IMR-90 (cell line): Measurements from ENCODE around the gene FTO. TPM values are rescaled to one million over a fixed set of nuclear protein-coding genes. Genes with fewer than 3 reads are reported as not detected.

Experiments
- ATAC-seq: fragments of 200-7000 bp; cut with Tn5 transposase; 2 replicates; pipeline ENCODE4 v1.9.1; 2020; ENCODE audit warnings: low read depth, mild to moderate bottlenecking, moderate library complexity
- BruUV-seq: library from RNA; stranded (reverse); fragments of 400-500 nt; replicated peaks from 2 replicates; lab custom pipeline; 2021; lab: Mats Ljungman, UMichigan
- CTCF ChIA-PET: fragments of 300-600 bp; formaldehyde crosslinking; extraction: SDS; loops from one replicate; lab custom pipeline; 2021; ENCODE audit warnings: antibody characterized with exemption; lab: Yijun Ruan, JAX
- POLR2A ChIA-PET: fragments of 300-600 bp; sonication (Branson Sonifier 250); formaldehyde crosslinking; loops from one replicate; lab custom pipeline; 2022; ENCODE audit warnings: antibody characterized with exemption; ENCODE audit not compliant: unreplicated experiment; lab: Charles Lee
- DNase-seq: peaks from one replicate; pipeline ENCODE4 v3.0.0; 2013
- H2AFZ ChIP-seq: replicated peaks from 2 replicates; pipeline ENCODE3; 2013; ENCODE audit warnings: low read length, mild to moderate bottlenecking; ENCODE audit not compliant: poor library complexity
- H2AK5ac ChIP-seq: 2 replicates; pipeline ENCODE4 v1.6.1; 2013; ENCODE audit warnings: low read depth, low read length, inconsistent platforms
- H2AK9ac ChIP-seq: replicated peaks from 2 replicates; pipeline ENCODE3; 2013; ENCODE audit warnings: mild to moderate bottlenecking, low read depth, low read length, moderate library complexity; ENCODE audit not compliant: poor library complexity
- H2BK120ac ChIP-seq: 2 replicates; pipeline ENCODE4 v1.6.1; 2013; ENCODE audit warnings: low read depth, low read length, inconsistent platforms
- H2BK15ac ChIP-seq: 3 replicates; pipeline ENCODE4 v1.6.1; 2013; ENCODE audit warnings: low read depth, low read length, inconsistent platforms
- H2BK20ac ChIP-seq: 2 replicates; pipeline ENCODE4 v1.6.1; 2013; ENCODE audit warnings: low read depth, mild to moderate bottlenecking, inconsistent platforms, low read length, moderate library complexity
- H2BK5ac ChIP-seq: 2 replicates; pipeline ENCODE4 v1.6.1; 2013; ENCODE audit warnings: mild to moderate bottlenecking, low read depth, low read length, inconsistent platforms; ENCODE audit not compliant: poor library complexity, severe bottlenecking
- H3K14ac ChIP-seq: replicated peaks from 2 replicates; pipeline ENCODE4 v1.6.1; 2013; ENCODE audit warnings: low read depth, low read length, inconsistent platforms
- H3K18ac ChIP-seq: 2 replicates; pipeline ENCODE4 v1.6.1; 2013; ENCODE audit warnings: low read depth, low read length, control low read depth
- H3K23ac ChIP-seq: 2 replicates; pipeline ENCODE4 v1.6.1; 2013; ENCODE audit warnings: low read depth, low read length, inconsistent platforms
- H3K27ac ChIP-seq: 2 replicates; pipeline ENCODE4 v1.5.1; 2013; ENCODE audit warnings: mild to moderate bottlenecking, control low read depth, low read length; ENCODE audit not compliant: insufficient read depth
- H3K27me3 ChIP-seq: 2 replicates; pipeline ENCODE4 v1.6.1; 2013; ENCODE audit warnings: low read length; ENCODE audit not compliant: control insufficient read depth, insufficient read depth
- H3K36me3 ChIP-seq: 2 replicates; pipeline ENCODE4 v1.6.1; 2013; ENCODE audit warnings: low read length, mixed read lengths; ENCODE audit not compliant: control insufficient read depth, insufficient read depth
- H3K4ac ChIP-seq: 2 replicates; pipeline ENCODE4 v1.6.1; 2013; ENCODE audit warnings: low read depth, low read length, inconsistent platforms
- H3K4me1 ChIP-seq: 2 replicates; pipeline ENCODE4 v1.6.1; 2013; ENCODE audit warnings: low read length, mixed read lengths; ENCODE audit not compliant: control insufficient read depth, insufficient read depth
- H3K4me2 ChIP-seq: 2 replicates; pipeline ENCODE4 v1.6.1; 2013; ENCODE audit warnings: low read depth, mild to moderate bottlenecking, control low read depth, low read length, moderate library complexity
- H3K4me3 ChIP-seq: 2 replicates; pipeline ENCODE4 v1.5.1; 2013; ENCODE audit warnings: low read depth, mild to moderate bottlenecking, control low read depth, low read length, moderate library complexity; ENCODE audit not compliant: insufficient read depth
- H3K56ac ChIP-seq: 2 replicates; pipeline ENCODE4 v1.6.1; 2013; ENCODE audit warnings: low read length, inconsistent platforms; ENCODE audit not compliant: insufficient read depth; ENCODE audit errors: extremely low read depth
- H3K79me1 ChIP-seq, 2 experiments: 2 replicates each; pipeline ENCODE4 v1.6.1; 2013; ENCODE audit warnings: low read length in 2 of 2, inconsistent platforms in 1 of 2, low read depth in 1 of 2
- H3K9ac ChIP-seq: 2 replicates; pipeline ENCODE4 v1.6.1; 2013; ENCODE audit warnings: low read depth, low read length, control low read depth
- H3K9me1 ChIP-seq: 2 replicates; pipeline ENCODE4 v1.6.1; 2013; ENCODE audit warnings: low read length, inconsistent platforms; ENCODE audit not compliant: insufficient read depth
- H3K9me3 ChIP-seq: 2 replicates; pipeline ENCODE4 v1.6.1; 2013; ENCODE audit warnings: low read length; ENCODE audit not compliant: control insufficient read depth, insufficient read depth
- H4K20me1 ChIP-seq: 2 replicates; pipeline ENCODE4 v1.6.1; 2013; ENCODE audit warnings: low read length, inconsistent platforms; ENCODE audit not compliant: insufficient read depth
- H4K5ac ChIP-seq: 2 replicates; pipeline ENCODE4 v1.6.1; 2013; ENCODE audit warnings: mild to moderate bottlenecking, low read depth, low read length, control low read depth
- H4K8ac ChIP-seq, 2 experiments: 2 replicates each; pipeline ENCODE4 v1.6.1; 2013; ENCODE audit warnings: low read depth in 2 of 2, low read length in 2 of 2, control low read depth in 1 of 2, inconsistent platforms in 1 of 2
- H4K91ac ChIP-seq: 2 replicates; pipeline ENCODE4 v1.6.1; 2013; ENCODE audit warnings: low read depth, low read length, inconsistent platforms; ENCODE audit not compliant: insufficient read depth
- CHD1 ChIP-seq: IDR thresholded peaks from 2 replicates; pipeline ENCODE4 v1.6.1; 2012; ENCODE audit warnings: low read depth, low read length, improper control_type of control experiment
- FOS ChIP-seq: fragments of 150-350 bp; IDR thresholded peaks from 2 replicates; pipeline ENCODE4 v1.6.1; 2016; ENCODE audit warnings: low read depth, low read length
- NFE2L2 ChIP-seq: fragments of 150-350 bp; IDR thresholded peaks from 2 replicates; pipeline ENCODE4 v1.6.1; 2016; ENCODE audit warnings: low read depth, mild to moderate bottlenecking, low read length
- POLR2A ChIP-seq: IDR thresholded peaks from 2 replicates; pipeline ENCODE4 v1.6.1; 2012; ENCODE audit warnings: mild to moderate bottlenecking, low read depth, low read length
- SMC3 ChIP-seq: fragments of 150-350 bp; IDR thresholded peaks from 2 replicates; pipeline ENCODE4 v1.6.1; 2016; ENCODE audit warnings: low read depth, mild to moderate bottlenecking, antibody characterized with exemption, low read length, moderate library complexity
- WGBS, 2 experiments: methylation state at CpG; one replicate each; pipeline versions ENCODE4 v1.1.5 to v1.1.7; 2013; ENCODE audit warnings: missing lambda C conversion rate in 2 of 2; ENCODE audit not compliant: insufficient read length in 1 of 2; ENCODE audit errors: extremely low coverage in 2 of 2; 5-methylcytosine and 5-hydroxymethylcytosine counted together
- dilution Hi-C: fragments of 300-500 bp; cut with HindIII; formaldehyde crosslinking; loops from one replicate; pipeline ENCODE4 v1.14.3; 2018; ENCODE audit warnings: low sequenced_read_pairs; ENCODE audit not compliant: unreplicated experiment
- in situ Hi-C: fragments of 300-500 bp; cut with MboI; formaldehyde crosslinking; loops from 3 replicates; pipeline ENCODE4 v1.14.3; 2019; ENCODE audit warnings: low sequenced_read_pairs, inconsistent platforms, mixed read lengths
- intact Hi-C: fragments of 100-400 bp; cut with micrococcal nuclease; formaldehyde crosslinking; loops from 2 replicates; pipeline ENCODE4 v1.10.0; 2022
- polyA plus RNA-seq, 3 experiments: library from polyadenylated mRNA; depleted of rRNA; stranded (reverse); fragments of >200 nt; gene quantifications; 2 replicates each; pipeline ENCODE4 v1.2.3, GENCODE V29; 2012; ENCODE audit warnings: low replicate concordance in 1 of 3
- total RNA-seq: library from RNA; depleted of rRNA; stranded (reverse); fragments of >200 nt; gene quantifications from 2 replicates; pipeline ENCODE4 v1.2.3, GENCODE V29; 2012
- TF ChIP-seq, protein P1 (sequence below): conservative IDR thresholded peaks from 2 replicates; pipeline ENCODE4 v1.5.1; 2012; ENCODE audit warnings: mild to moderate bottlenecking, low read depth, low read length, improper control_type of control experiment

The FTO gene
- total and polyA plus RNA-seq, 2 of the 4 experiments (the other 2 are of a cell fraction): 70.3 to 132 TPM

- no peak overlapping the region for H3K27ac ChIP-seq
- H4K5ac ChIP-seq: no peak overlapping the region
- in situ Hi-C loops: no loop called here
- no peak overlapping the region for H3K4me2 ChIP-seq
- H2AK9ac ChIP-seq: no peak overlapping the region
- dilution Hi-C loops: no loop called here
- CTCF ChIA-PET: interaction anchor here (0.6 kb wide), 1 partner anchor 1498 kb away, joined by 3 read pairs; no protein-coding TSS in a partner anchor
- H3K36me3 ChIP-seq: no peaks in the 10 kb centered on the region
- no peak overlapping the region for H3K23ac ChIP-seq
- no peak overlapping the region for H3K4ac ChIP-seq
- no peaks in the 10 kb centered on the region for H3K79me1 ChIP-seq
- no peaks in the 10 kb centered on the region for H4K20me1 ChIP-seq
- H3K14ac ChIP-seq: no peak overlapping the region
- H3K4me1 ChIP-seq: no peaks in the 10 kb centered on the region
- H3K4me3 ChIP-seq: no peak overlapping the region
- no peak overlapping the region for H2AK5ac ChIP-seq
- H2BK15ac ChIP-seq: no peak overlapping the region
- no peak overlapping the region for H3K9ac ChIP-seq
- H4K91ac ChIP-seq: no peak overlapping the region
- no peaks in the 10 kb centered on the region for H3K9me3 ChIP-seq
- no peak overlapping the region for H2AFZ ChIP-seq
- TF ChIP-seq POLR2A (no peak), SMC3 (no peak), FOS (no peak), CHD1 (no peak), NFE2L2 (no peak)
- TF ChIP-seq, protein P1, sequence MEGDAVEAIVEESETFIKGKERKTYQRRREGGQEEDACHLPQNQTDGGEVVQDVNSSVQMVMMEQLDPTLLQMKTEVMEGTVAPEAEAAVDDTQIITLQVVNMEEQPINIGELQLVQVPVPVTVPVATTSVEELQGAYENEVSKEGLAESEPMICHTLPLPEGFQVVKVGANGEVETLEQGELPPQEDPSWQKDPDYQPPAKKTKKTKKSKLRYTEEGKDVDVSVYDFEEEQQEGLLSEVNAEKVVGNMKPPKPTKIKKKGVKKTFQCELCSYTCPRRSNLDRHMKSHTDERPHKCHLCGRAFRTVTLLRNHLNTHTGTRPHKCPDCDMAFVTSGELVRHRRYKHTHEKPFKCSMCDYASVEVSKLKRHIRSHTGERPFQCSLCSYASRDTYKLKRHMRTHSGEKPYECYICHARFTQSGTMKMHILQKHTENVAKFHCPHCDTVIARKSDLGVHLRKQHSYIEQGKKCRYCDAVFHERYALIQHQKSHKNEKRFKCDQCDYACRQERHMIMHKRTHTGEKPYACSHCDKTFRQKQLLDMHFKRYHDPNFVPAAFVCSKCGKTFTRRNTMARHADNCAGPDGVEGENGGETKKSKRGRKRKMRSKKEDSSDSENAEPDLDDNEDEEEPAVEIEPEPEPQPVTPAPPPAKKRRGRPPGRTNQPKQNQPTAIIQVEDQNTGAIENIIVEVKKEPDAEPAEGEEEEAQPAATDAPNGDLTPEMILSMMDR: no peak
- POLR2A ChIA-PET: no interaction called here
- H3K56ac ChIP-seq: no peak overlapping the region
- ATAC-seq (no peak), DNase-seq (no peak)
- no peak overlapping the region for H4K8ac ChIP-seq
- WGBS, 2 experiments: 40% methylated on average over 1 of the region's 8 CpGs; no CpG with 5 or more reads in 1 of the 2 experiments
- no peak overlapping the region for H3K18ac ChIP-seq
- peaks cover 14% of the 10 kb centered on the region for H3K27me3 ChIP-seq
- H3K9me1 ChIP-seq: no peaks in the 10 kb centered on the region
- no peak overlapping the region for H2BK20ac ChIP-seq
- intact Hi-C loops: no loop called here
- no peak overlapping the region for H2BK5ac ChIP-seq
- H2BK120ac ChIP-seq: no peak overlapping the region
- BruUV-seq: no TSS peak
Observed at GRCh38 chr16:54165912-54166865, 462.2 kb downstream of the FTO start.
